ENCODE measurements around the gene ADAT3.
A peak's percentile ranks its signal among the peaks of the same experiment; 100 is the strongest.
"Not testable (repeated sequence)": the region's sequence is repeated elsewhere in the genome, so short reads cannot be mapped to it uniquely, and the experiment has no call there.

The ADAT3 gene

DNA sequence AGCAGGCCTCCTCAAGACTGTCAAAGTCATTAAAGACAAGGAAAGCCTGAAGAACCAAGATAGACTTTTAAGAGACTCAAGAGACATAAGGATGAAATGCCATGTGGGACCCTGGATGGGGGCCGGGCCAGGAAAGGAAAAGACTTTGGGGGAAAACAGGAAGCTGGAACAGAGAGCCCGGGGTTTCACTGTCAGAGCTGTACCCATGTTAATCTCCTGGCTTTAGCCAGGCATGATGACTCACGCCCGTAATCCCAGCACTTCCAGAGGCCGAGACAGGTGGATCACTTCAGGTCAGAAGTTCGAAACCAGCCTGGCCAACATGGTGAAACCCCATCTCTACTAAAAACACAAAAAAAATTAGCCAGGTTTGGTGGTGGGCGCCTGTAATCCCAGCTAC lies 36.2 kb upstream of the ADAT3 start:
- TF ChIP-seq YY1 (IDR thresholded peaks at IDR 0.05; ENCODE audit: insufficient read depth, insufficient read length) (no peak), ZNF274 (IDR thresholded peaks at IDR 0.05; ENCODE audit: low read depth, low read length) (no peak), SUZ12 (IDR thresholded peaks at IDR 0.05; ENCODE audit: extremely low read depth, insufficient read depth, insufficient read length) (no peak)
- no peak for DNase-seq (ENCODE audit: low read depth, low spot score)
- H3K9me3 ChIP-seq (ENCODE audit: insufficient read depth, low read length): peaks cover 7% of the 10 kb centered on the region; the same call in 1 of the 2 replicates
- no peaks in the 10 kb centered on the region for H3K27me3 ChIP-seq (ENCODE audit: insufficient read depth, insufficient read length)
- no peak overlapping the region for H3K9ac ChIP-seq (ENCODE audit: insufficient read length, low read depth)
- H3K4me1 ChIP-seq (ENCODE audit: insufficient read depth, insufficient read length): peaks cover 21% of the 10 kb centered on the region
- H3K36me3 ChIP-seq (ENCODE audit: insufficient read depth, insufficient read length, low read length): peaks cover 31% of the 10 kb centered on the region
- H3K4me3 ChIP-seq (ENCODE audit: insufficient read length, low read depth): no peak overlapping the region

DNA sequence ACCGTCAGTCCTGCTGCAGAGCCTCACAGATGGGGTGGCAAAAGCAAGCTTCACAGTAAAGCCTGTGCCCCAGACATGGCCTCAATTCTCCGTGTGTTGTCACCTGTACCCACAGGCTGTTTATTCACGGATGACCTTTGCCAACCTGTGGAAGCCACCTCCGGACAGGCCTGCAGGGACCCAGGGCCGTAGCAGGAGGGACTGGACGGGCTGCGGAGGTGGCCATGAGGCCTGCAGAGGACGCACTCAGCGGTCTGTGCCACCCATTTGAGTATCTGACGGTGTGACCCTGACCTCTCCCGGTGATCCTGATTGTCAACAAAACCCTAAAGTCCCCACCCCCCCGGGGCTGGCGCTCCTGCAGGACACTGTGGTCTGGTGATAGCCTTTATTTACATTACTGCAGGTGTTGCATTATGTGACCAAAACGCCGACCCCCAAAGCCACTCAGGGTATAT lies 34.0 kb upstream of the ADAT3 start:
- no peak for DNase-seq (ENCODE audit: low read depth, low spot score)
- peaks cover 21% of the 10 kb centered on the region for H3K4me1 ChIP-seq (ENCODE audit: insufficient read depth, insufficient read length)
- H3K27me3 ChIP-seq (ENCODE audit: insufficient read depth, insufficient read length): no peaks in the 10 kb centered on the region
- no peak overlapping the region for H3K4me3 ChIP-seq (ENCODE audit: insufficient read length, low read depth)
- peaks cover 35% of the 10 kb centered on the region for H3K36me3 ChIP-seq (ENCODE audit: insufficient read depth, insufficient read length, low read length)
- H3K9me3 ChIP-seq (ENCODE audit: insufficient read depth, low read length): no peaks in the 10 kb centered on the region
- H3K9ac ChIP-seq (ENCODE audit: insufficient read length, low read depth): no peak overlapping the region
- no peak for TF ChIP-seq YY1 (IDR thresholded peaks at IDR 0.05; ENCODE audit: insufficient read depth, insufficient read length)
- no peak for TF ChIP-seq ZNF274 (IDR thresholded peaks at IDR 0.05; ENCODE audit: low read depth, low read length)
- no peak for TF ChIP-seq SUZ12 (IDR thresholded peaks at IDR 0.05; ENCODE audit: extremely low read depth, insufficient read depth, insufficient read length)

DNA sequence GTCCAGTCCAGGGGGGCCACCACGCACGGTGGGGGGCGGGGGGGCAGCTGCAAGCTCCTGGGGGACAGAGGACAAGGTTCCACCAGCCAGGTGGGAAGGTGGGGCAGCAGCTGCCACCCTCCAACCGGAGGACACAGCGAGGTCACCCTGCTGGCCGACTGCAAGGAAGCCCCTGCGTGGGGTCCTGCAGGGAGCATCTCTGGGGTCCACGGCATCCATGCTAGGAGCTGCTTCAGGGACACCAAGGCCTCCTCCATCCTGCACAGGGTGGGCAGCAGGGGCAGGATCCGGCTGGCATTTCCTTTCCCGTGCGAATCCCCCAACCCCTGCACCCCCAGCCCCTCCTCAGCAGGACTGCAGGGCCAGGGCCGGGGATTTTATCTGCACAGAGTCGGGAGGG lies 33.6 kb upstream of the ADAT3 start:
- TF ChIP-seq ZNF274 (IDR thresholded peaks at IDR 0.05; ENCODE audit: low read depth, low read length): no peak
- no peak for TF ChIP-seq SUZ12 (IDR thresholded peaks at IDR 0.05; ENCODE audit: extremely low read depth, insufficient read depth, insufficient read length)
- no peak for TF ChIP-seq YY1 (IDR thresholded peaks at IDR 0.05; ENCODE audit: insufficient read depth, insufficient read length)
- H3K36me3 ChIP-seq (ENCODE audit: insufficient read depth, insufficient read length, low read length): peaks cover 35% of the 10 kb centered on the region
- H3K27me3 ChIP-seq (ENCODE audit: insufficient read depth, insufficient read length): no peaks in the 10 kb centered on the region
- H3K9ac ChIP-seq (ENCODE audit: insufficient read length, low read depth): no peak overlapping the region
- H3K4me3 ChIP-seq (ENCODE audit: insufficient read length, low read depth): no peak overlapping the region
- H3K9me3 ChIP-seq (ENCODE audit: insufficient read depth, low read length): no peaks in the 10 kb centered on the region
- no peak for DNase-seq (ENCODE audit: low read depth, low spot score)
- H3K4me1 ChIP-seq (ENCODE audit: insufficient read depth, insufficient read length): peaks cover 21% of the 10 kb centered on the region

DNA sequence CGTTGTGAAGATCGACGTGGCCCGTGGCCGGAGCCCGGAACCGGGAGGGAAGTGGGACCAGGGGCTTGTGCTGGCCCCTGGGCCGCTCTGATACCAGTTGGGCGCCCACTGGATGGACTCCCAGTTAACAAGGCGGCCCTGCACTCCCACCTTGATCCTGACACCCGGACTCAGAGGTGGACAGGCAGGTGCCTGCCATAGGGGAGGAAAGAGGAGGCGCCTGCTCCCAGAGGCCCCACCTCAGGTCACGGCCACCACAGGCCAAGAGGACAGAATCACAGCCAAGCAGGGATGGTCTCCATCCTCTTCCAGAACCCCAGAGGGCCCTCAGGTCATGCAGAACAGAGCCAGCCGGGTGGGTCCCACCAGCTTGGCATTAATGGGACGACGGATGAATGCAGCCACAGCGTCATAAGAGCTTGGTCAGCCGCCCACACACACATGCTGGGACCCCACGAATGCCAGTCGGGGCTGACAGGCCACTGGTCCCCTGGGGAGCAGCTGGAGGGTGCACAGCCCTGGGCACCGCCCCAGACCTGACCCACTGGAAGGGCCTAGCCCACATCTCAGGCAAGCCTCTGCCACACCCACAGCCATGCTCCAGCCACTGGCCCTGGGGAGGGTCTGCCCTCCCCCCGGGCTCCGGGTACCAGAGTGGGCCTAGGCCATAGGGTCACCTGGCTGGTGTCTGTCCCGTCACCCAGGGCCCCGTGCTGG lies 32.2 kb upstream of the ADAT3 start:
- Histone ChIP-seq H3K4me1 (ENCODE audit: insufficient read depth, insufficient read length) (peaks cover 17% of the 10 kb centered on the region), H3K4me3 (ENCODE audit: insufficient read length, low read depth) (no peak overlapping the region), H3K9ac (ENCODE audit: insufficient read length, low read depth) (peak overlapping the region; percentile 17), H3K27me3 (ENCODE audit: insufficient read depth, insufficient read length) (no peaks in the 10 kb centered on the region), H3K9me3 (ENCODE audit: insufficient read depth, low read length) (no peaks in the 10 kb centered on the region), H3K36me3 (ENCODE audit: insufficient read depth, insufficient read length, low read length) (peaks cover 28% of the 10 kb centered on the region)
- no peak for TF ChIP-seq ZNF274 (IDR thresholded peaks at IDR 0.05; ENCODE audit: low read depth, low read length)
- no peak for DNase-seq (ENCODE audit: low read depth, low spot score)

DNA sequence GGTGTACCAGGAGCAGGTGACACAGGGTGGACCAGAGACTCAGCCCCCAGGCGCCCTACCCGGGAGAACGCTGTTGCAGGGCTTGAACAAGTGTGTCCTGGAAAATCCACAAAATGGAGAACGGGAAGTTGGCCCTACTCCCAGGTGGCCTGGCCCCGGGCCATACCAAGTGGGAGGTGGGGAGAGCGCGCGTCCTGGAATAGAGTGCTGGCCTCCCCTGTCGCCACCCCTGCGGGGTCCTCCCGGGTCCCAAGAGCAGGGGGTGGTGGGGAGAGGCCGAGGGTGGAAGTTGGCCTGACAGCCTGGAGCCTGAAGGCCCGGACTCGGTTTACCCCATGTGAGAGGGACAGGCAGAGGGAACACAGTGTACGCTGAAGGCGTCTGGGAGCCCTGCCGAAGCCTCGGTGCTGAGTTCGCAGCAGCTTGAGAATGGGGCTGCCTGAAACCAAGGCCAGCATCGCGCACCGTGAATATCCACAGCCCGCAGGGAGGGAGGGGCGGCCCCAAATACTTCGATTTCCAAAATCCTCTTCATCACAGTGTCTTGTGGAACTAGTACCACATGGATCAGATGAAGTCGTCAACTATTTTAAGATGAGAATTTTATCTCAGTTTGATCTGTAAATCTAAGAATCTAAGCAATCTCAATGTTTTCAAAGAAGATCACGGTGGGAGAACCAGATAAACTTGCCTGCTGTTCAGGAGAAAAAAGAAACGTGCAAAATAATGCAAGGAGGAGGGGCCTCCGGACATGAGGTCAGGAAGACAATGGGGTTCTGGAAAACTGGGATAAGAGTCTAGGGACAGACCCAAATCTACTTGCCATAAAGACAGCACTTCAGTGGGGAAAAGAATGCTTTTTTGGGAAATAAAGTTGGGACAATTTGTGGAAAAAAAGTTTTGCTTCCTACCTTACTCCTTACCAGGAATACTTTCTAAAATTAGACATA lies 31.4 kb upstream of the ADAT3 start:
- Histone ChIP-seq H3K27me3 (ENCODE audit: insufficient read depth, insufficient read length) (no peaks in the 10 kb centered on the region), H3K9ac (ENCODE audit: insufficient read length, low read depth) (peak overlapping the region; percentile 100), H3K9me3 (ENCODE audit: insufficient read depth, low read length) (no peaks in the 10 kb centered on the region), H3K36me3 (ENCODE audit: insufficient read depth, insufficient read length, low read length) (peaks cover 28% of the 10 kb centered on the region), H3K4me1 (ENCODE audit: insufficient read depth, insufficient read length) (peaks cover 17% of the 10 kb centered on the region), H3K4me3 (ENCODE audit: insufficient read length, low read depth) (no peak overlapping the region)
- TF ChIP-seq SUZ12 (IDR thresholded peaks at IDR 0.05; ENCODE audit: extremely low read depth, insufficient read depth, insufficient read length) (no peak), ZNF274 (IDR thresholded peaks at IDR 0.05; ENCODE audit: low read depth, low read length) (no peak), YY1 (IDR thresholded peaks at IDR 0.05; ENCODE audit: insufficient read depth, insufficient read length) (no peak)
- no peak for DNase-seq (ENCODE audit: low read depth, low spot score)

DNA sequence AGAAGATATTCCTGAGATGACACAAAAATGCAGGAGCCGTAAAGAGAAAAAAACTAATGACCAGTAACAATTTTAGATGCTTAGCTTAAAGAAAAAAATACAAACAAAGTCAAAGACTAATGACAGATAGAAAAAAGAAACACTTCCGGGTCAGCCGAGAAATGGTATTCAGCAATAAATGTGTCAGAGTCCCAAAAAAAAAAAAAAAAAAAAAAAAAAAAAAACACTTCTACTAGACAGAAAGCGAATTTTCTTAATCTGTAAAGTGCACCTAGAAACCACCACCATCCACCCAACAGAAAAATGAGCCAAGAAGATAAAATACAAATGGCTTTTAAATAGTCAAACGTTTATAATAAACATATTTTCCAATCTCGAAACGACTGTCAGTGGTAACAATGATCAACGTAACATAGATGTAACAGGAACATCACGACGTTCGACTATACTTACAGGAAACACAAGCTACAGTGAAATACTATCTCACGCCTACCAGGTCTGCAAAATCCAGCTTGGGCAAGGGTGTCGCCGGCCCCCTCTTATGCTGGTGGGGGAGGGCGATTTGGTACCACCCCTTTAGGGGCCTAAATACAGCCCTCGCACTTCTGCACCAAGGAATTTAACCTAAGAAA lies 30.5 kb upstream of the ADAT3 start:
- TF ChIP-seq SUZ12 (IDR thresholded peaks at IDR 0.05; ENCODE audit: extremely low read depth, insufficient read depth, insufficient read length): no peak
- TF ChIP-seq ZNF274 (IDR thresholded peaks at IDR 0.05; ENCODE audit: low read depth, low read length): no peak
- TF ChIP-seq YY1 (IDR thresholded peaks at IDR 0.05; ENCODE audit: insufficient read depth, insufficient read length): no peak
- H3K9me3 ChIP-seq (ENCODE audit: insufficient read depth, low read length): no peaks in the 10 kb centered on the region
- H3K27me3 ChIP-seq (ENCODE audit: insufficient read depth, insufficient read length): no peaks in the 10 kb centered on the region
- DNase-seq (ENCODE audit: low read depth, low spot score): no peak
- peaks cover 17% of the 10 kb centered on the region for H3K4me1 ChIP-seq (ENCODE audit: insufficient read depth, insufficient read length)
- H3K9ac ChIP-seq (ENCODE audit: insufficient read length, low read depth): peak overlapping the region; percentile 100
- H3K4me3 ChIP-seq (ENCODE audit: insufficient read length, low read depth): peak overlapping the region; percentile 100
- peaks cover 28% of the 10 kb centered on the region for H3K36me3 ChIP-seq (ENCODE audit: insufficient read depth, insufficient read length, low read length)

DNA sequence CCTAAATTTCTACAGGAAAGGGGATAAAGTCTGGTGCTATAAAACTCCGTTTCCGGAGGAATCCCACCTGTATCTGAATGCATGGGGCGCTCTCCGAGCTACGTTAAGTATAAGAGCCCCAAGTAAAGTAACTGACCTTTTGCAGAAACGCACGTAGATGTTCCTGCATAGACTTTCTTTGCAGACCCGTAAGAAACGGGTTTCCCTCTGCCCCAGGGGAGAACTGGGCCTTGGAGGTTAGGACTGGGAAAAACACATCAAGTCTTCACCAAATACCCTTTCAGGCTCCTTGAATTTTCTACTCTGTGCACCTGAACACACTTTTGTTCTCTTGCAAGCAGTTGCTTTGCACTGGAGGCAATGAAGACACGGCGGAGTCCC lies 29.9 kb upstream of the ADAT3 start:
- H3K4me3 ChIP-seq (ENCODE audit: insufficient read length, low read depth): peak overlapping the region; percentile 100

More for the DNA sequence above, 29.9 kb upstream of the ADAT3 start:
- not testable (repeated sequence) for H3K9me3 ChIP-seq (ENCODE audit: insufficient read depth, low read length); H3K27me3 ChIP-seq (ENCODE audit: insufficient read depth, insufficient read length); DNase-seq (ENCODE audit: low read depth, low spot score)
- H3K4me1 ChIP-seq (ENCODE audit: insufficient read depth, insufficient read length): peaks cover 15% of the 10 kb centered on the region
- H3K36me3 ChIP-seq (ENCODE audit: insufficient read depth, insufficient read length, low read length): peaks cover 32% of the 10 kb centered on the region
- H3K9ac ChIP-seq (ENCODE audit: insufficient read length, low read depth): peak overlapping the region; percentile 100
